Fibroblast of lung (primary cell): ENCODE results near the gene ZC3HAV1. TPM values are rescaled to one million over a fixed set of nuclear protein-coding genes. Genes with fewer than 3 reads are reported as not detected.

Experiments
- DNase-seq, 2 donors: peaks; one replicate each; pipeline versions ENCODE4 v3.0.0 to v3.0.0-alpha.2; 2010; ENCODE audit warnings: low read depth in 2 of 2
- H2AFZ ChIP-seq: 2 replicates; pipeline ENCODE4 v1.5.1; 2012; ENCODE audit warnings: low read length, control low read depth, inconsistent platforms
- H3K27ac ChIP-seq: 2 replicates; pipeline ENCODE4 v1.5.1; 2011; ENCODE audit warnings: low read length, control low read depth; ENCODE audit not compliant: insufficient read depth
- H3K27me3 ChIP-seq: 2 replicates; pipeline ENCODE4 v1.5.1; 2011; ENCODE audit warnings: mild to moderate bottlenecking, low read length; ENCODE audit not compliant: control insufficient read depth, insufficient read depth
- H3K36me3 ChIP-seq: 2 replicates; pipeline ENCODE4 v1.5.1; 2011; ENCODE audit warnings: low read length; ENCODE audit not compliant: control insufficient read depth, insufficient read depth
- H3K4me1 ChIP-seq: 2 replicates; pipeline ENCODE4 v1.5.1; 2011; ENCODE audit warnings: low read length; ENCODE audit not compliant: control insufficient read depth, insufficient read depth; ENCODE audit errors: extremely low read depth
- H3K4me2 ChIP-seq: 2 replicates; pipeline ENCODE4 v1.5.1; 2011; ENCODE audit warnings: low read length, control low read depth; ENCODE audit not compliant: insufficient read depth; ENCODE audit errors: extremely low read depth
- H3K4me3 ChIP-seq, 4 experiments: fragments of 200-600 bp in 1 of 4; sonication (generic) in 1 of 4; replicated peaks in 1 of 4; 2 replicates each; pipeline ENCODE4 v1.5.1; 2011 to 2016; ENCODE audit warnings: low read length in 4 of 4, low read depth in 3 of 4, mild to moderate bottlenecking in 3 of 4, control low read depth in 2 of 4, inconsistent platforms in 1 of 4, mixed read lengths in 1 of 4; ENCODE audit not compliant: insufficient read depth in 1 of 4; ENCODE audit errors: control extremely low read depth in 1 of 4
- H3K79me2 ChIP-seq: 2 replicates; pipeline ENCODE4 v1.5.1; 2012; ENCODE audit warnings: mild to moderate bottlenecking, low read length, inconsistent platforms; ENCODE audit not compliant: control insufficient read depth, insufficient read depth
- H3K9ac ChIP-seq: 2 replicates; pipeline ENCODE4 v1.5.1; 2011; ENCODE audit warnings: mild to moderate bottlenecking, low read length, control low read depth; ENCODE audit not compliant: insufficient read depth
- H3K9me3 ChIP-seq: 2 replicates; pipeline ENCODE4 v1.5.1; 2012; ENCODE audit warnings: low read depth, low read length; ENCODE audit not compliant: control insufficient read depth, insufficient read depth
- H4K20me1 ChIP-seq: 2 replicates; pipeline ENCODE4 v1.5.1; 2011; ENCODE audit warnings: low read length; ENCODE audit not compliant: control insufficient read depth, insufficient read depth; ENCODE audit errors: extremely low read depth
- CTCF ChIP-seq, 2 donors: IDR thresholded peaks in 1 of 2; conservative IDR thresholded peaks in 1 of 2; 1 replicate in 1 of 2; 2 replicates in 1 of 2; pipeline ENCODE4 v1.5.1; 2011 to 2012; ENCODE audit warnings: low read length in 2 of 2, control low read depth in 1 of 2, inconsistent platforms in 1 of 2, low read depth in 1 of 2, mild to moderate bottlenecking in 1 of 2
- EZH2 ChIP-seq: IDR thresholded peaks from 2 replicates; pipeline ENCODE4 v1.5.1; 2012; ENCODE audit warnings: low read length, control low read depth, mild to moderate bottlenecking; ENCODE audit errors: missing control alignments
- polyA plus RNA-seq, 2 donors: library from polyadenylated mRNA; depleted of rRNA in 1 of 2; stranded (reverse) in 1 of 2; unstranded in 1 of 2; fragments of >200 nt; gene quantifications; 2 replicates each; pipeline ENCODE4 v1.2.1, GENCODE V29; 2011 to 2012; ENCODE audit warnings: missing spikeins in 1 of 2
- total RNA-seq: library from RNA; depleted of rRNA; stranded (reverse); fragments of >200 nt; gene quantifications from 2 replicates; pipeline ENCODE4 v1.2.1, GENCODE V29; 2014

ZC3HAV1 gene
- total and polyA plus RNA-seq, 2 donors (not counting 1 experiment from before 2014, with no cell fraction given): 24.8 to 28.8 TPM

- no peak for DNase-seq
- Histone ChIP-seq H2AFZ (no peak overlapping the region), H3K36me3 (peaks cover 10% of the 10 kb centered on the region), H3K9ac (no peak overlapping the region), H3K4me2 (no peak overlapping the region), H3K4me1 (no peaks in the 10 kb centered on the region), H3K27me3 (no peaks in the 10 kb centered on the region), H3K79me2 (peaks cover 5% of the 10 kb centered on the region), H3K9me3 (no peaks in the 10 kb centered on the region), H3K27ac (no peak overlapping the region), H3K4me3 (no peak overlapping the region), H4K20me1 (no peaks in the 10 kb centered on the region)
- TF ChIP-seq CTCF (conservative IDR thresholded peaks at IDR 0.05 in 1 of 2, IDR thresholded peaks at IDR 0.05 in 1 of 2; ENCODE audit: low read depth in 1 of 2, low read length in 2 of 2) (no peak), EZH2 (no peak)
Observed at GRCh38 chr7:139087212-139087611, 22.3 kb downstream of the ZC3HAV1 start.

- Histone ChIP-seq H3K4me1 (no peaks in the 10 kb centered on the region), H3K9me3 (no peaks in the 10 kb centered on the region), H2AFZ (no peak overlapping the region), H3K27ac (no peak overlapping the region), H3K9ac (no peak overlapping the region), H3K4me2 (no peak overlapping the region), H3K27me3 (no peaks in the 10 kb centered on the region), H3K4me3 (no peak overlapping the region), H3K79me2 (peaks cover 3% of the 10 kb centered on the region), H4K20me1 (no peaks in the 10 kb centered on the region), H3K36me3 (peaks cover 10% of the 10 kb centered on the region)
- no peak for DNase-seq
- TF ChIP-seq CTCF (conservative IDR thresholded peaks at IDR 0.05 in 1 of 2, IDR thresholded peaks at IDR 0.05 in 1 of 2; ENCODE audit: low read depth in 1 of 2, low read length in 2 of 2): no peak
- no peak for TF ChIP-seq EZH2
Observed at GRCh38 chr7:139086454-139086853, 23.1 kb downstream of the ZC3HAV1 start.

GRCh38 chr7:139084709-139085108 lies 24.8 kb downstream of the ZC3HAV1 start:
- DNase-seq: no peak
- no peak for TF ChIP-seq CTCF (conservative IDR thresholded peaks at IDR 0.05 in 1 of 2, IDR thresholded peaks at IDR 0.05 in 1 of 2; ENCODE audit: low read depth in 1 of 2, low read length in 2 of 2)
- TF ChIP-seq EZH2: no peak
- Histone ChIP-seq H4K20me1 (no peaks in the 10 kb centered on the region), H3K27me3 (no peaks in the 10 kb centered on the region), H3K36me3 (peaks cover 16% of the 10 kb centered on the region), H2AFZ (no peak overlapping the region), H3K9ac (no peak overlapping the region), H3K4me2 (no peak overlapping the region), H3K4me1 (no peaks in the 10 kb centered on the region), H3K9me3 (no peaks in the 10 kb centered on the region), H3K79me2 (no peaks in the 10 kb centered on the region), H3K27ac (no peak overlapping the region), H3K4me3 (no peak overlapping the region)
